Measurements from ENCODE around the gene IL17RB.

The IL17RB gene

GRCh38 chr3:53833053-53833645 lies 13.2 kb upstream of the IL17RB start:
- DNase-seq: no peak

GRCh38 chr3:53833700-53834099 lies 12.7 kb upstream of the IL17RB start:
- DNase-seq: no peak

- DNase-seq: no peak
Measured at GRCh38 chr3:53834429-53835095, 11.8 kb upstream of the IL17RB start.

GRCh38 chr3:53835257-53835656 lies 11.1 kb upstream of the IL17RB start:
- DNase-seq: no peak

GRCh38 chr3:53836084-53836872 lies 10.1 kb upstream of the IL17RB start:
- no peak for DNase-seq

- no peak for DNase-seq
Measured at GRCh38 chr3:53837331-53837730, 9.0 kb upstream of the IL17RB start.

- no peak for DNase-seq
Measured at GRCh38 chr3:53841296-53841695, 5.1 kb upstream of the IL17RB start.

- DNase-seq: no peak
Measured at GRCh38 chr3:53842436-53843194, 3.8 kb upstream of the IL17RB start.

- no peak for DNase-seq
Measured at GRCh38 chr3:53843195-53844177, 2.9 kb upstream of the IL17RB start.

GRCh38 chr3:53844262-53845102 lies 1.9 kb upstream of the IL17RB start:
- no peak for DNase-seq

- DNase-seq: no peak
Measured at GRCh38 chr3:53845103-53845880, 1.1 kb upstream of the IL17RB start.

GRCh38 chr3:53845881-53846133 lies 561 bp upstream of the IL17RB start:
- no peak for DNase-seq

GRCh38 chr3:53846851-53847155 lies 435 bp downstream of the IL17RB start:
- no peak for DNase-seq

GRCh38 chr3:53849916-53850315 lies 3.5 kb downstream of the IL17RB start:
- DNase-seq: no peak

GRCh38 chr3:53850895-53851294 lies 4.5 kb downstream of the IL17RB start:
- no peak for DNase-seq

- DNase-seq: no peak
Measured at GRCh38 chr3:53856964-53857363, 10.6 kb downstream of the IL17RB start.

GRCh38 chr3:53858096-53858741 lies 11.9 kb downstream of the IL17RB start:
- no peak for DNase-seq

- no peak for DNase-seq
Measured at GRCh38 chr3:53859178-53859577, 12.8 kb downstream of the IL17RB start.

GRCh38 chr3:53860196-53860595 lies 13.8 kb downstream of the IL17RB start:
- DNase-seq: no peak

GRCh38 chr3:53862241-53862640 lies 15.9 kb downstream of the IL17RB start:
- no peak for DNase-seq

Data from NCI-H1105 (cell line).